RKO (cell line): ENCODE data around the gene MT1B.
"Not testable (repeated sequence)": the region's sequence is repeated elsewhere in the genome, so short reads cannot be mapped to it uniquely, and the experiment has no call there.

Experiments
- DNase-seq: peaks from one replicate; pipeline ENCODE4 v3.0.0-alpha.2; 2016; ENCODE audit warnings: low spot score

The MT1B gene

GRCh38 chr16:56637814-56638750 lies 13.6 kb upstream of the MT1B start, which contains the start of gene MT1A:
MT1A (plus strand) TSS chr16:56638666; CDS start chr16:56638739, 73 bp downstream.
- no peak for DNase-seq

DNA sequence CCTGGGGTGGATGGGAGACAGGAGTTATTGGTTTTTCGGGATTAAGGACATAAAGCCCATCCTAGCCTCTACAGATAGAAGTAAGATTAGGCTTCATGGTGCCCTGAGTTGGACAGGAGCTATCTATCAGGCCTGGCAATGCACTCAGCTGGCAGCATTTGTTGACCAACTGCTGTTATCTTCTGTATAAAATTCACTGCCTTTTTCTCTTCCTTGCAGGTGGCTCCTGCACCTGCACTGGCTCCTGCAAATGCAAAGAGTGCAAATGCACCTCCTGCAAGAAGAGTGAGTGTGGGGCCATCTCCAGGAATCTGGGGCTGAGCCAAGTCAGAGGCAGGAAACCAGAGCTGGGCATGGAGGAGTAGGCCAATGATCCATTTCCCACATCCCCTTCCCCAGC lies 12.6 kb upstream of the MT1B start:
- DNase-seq, result no peak

- DNase-seq, result no peak
Observed at GRCh38 chr16:56640076-56640475, 11.6 kb upstream of the MT1B start.

GRCh38 chr16:56641166-56641565 lies 10.5 kb upstream of the MT1B start:
- no peak for DNase-seq

DNA sequence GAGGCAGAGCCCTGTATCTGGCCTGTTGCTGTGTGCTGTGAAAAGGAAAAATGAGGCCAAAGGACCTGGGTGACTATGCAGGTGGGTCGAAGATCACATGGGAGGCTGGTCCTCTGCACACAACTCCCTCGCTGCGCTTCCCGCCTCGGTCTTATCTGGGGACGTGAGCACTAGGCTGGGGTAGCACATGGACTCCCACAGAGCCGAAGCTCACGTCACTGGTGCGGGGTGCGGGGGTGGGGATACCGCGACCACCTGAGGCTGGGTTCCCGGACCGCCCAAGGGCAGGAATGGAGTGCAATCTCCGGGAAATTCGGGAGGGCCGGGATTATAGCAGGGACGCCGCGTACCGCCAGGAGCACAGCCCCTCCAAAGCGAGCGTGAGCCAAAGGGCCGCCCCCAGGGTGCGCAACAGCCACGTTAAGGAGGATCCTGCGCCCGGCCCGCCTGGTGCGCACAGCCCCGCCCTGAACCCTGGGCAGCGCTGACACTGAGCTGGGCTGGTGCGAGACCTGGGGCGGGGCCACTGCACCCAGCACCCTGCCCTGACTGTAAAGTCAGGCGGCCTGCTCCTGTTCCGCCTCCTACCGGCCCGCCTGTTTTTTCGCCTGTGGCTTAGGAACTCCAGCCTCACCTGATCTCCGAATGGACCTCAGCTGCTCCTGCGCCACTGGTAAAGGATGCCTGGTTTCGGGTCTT lies 8.5 kb upstream of the MT1B start:
- peak; percentile 91 for DNase-seq

GRCh38 chr16:56643833-56644232 lies 7.9 kb upstream of the MT1B start:
- no peak for DNase-seq

DNA sequence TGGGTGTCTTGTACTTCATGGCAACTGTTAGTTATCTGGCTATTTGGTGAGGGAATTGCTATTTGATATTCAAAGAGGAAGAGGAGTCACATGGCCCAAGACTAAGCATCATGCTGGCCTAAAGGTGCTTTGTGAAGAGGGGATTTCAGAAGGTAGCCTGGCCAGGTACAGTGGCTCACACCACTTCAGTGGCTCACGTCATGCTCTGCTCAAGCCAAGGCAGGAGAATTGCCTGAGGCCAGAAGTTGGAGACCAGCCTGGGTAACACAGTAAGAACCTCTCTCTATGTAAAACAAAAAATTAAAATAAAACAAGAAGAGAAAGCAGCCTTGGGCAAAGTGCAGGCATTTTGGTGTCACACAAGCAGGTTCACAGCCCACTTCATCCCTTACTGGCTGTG lies 6.4 kb upstream of the MT1B start:
- DNase-seq, result no peak

DNA sequence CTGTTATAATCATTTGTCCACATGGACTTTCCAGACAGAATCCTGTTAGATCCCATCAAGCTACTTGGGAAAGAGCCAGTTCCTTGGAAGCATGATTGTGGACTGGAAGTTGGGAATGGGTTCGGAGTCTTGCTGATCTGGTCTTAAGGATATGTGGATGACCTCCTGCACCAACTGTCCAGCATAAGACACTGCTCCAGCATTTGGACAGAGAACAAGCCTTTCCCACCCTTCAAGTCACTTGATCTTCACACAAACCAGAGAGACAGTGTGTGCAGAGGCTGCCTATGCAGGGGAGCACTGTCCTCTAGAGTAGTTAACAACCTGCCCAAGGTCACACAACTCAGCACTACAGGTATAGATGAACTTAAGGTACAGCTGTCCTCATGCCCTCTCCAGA lies 5.8 kb upstream of the MT1B start:
- no peak for DNase-seq

DNA sequence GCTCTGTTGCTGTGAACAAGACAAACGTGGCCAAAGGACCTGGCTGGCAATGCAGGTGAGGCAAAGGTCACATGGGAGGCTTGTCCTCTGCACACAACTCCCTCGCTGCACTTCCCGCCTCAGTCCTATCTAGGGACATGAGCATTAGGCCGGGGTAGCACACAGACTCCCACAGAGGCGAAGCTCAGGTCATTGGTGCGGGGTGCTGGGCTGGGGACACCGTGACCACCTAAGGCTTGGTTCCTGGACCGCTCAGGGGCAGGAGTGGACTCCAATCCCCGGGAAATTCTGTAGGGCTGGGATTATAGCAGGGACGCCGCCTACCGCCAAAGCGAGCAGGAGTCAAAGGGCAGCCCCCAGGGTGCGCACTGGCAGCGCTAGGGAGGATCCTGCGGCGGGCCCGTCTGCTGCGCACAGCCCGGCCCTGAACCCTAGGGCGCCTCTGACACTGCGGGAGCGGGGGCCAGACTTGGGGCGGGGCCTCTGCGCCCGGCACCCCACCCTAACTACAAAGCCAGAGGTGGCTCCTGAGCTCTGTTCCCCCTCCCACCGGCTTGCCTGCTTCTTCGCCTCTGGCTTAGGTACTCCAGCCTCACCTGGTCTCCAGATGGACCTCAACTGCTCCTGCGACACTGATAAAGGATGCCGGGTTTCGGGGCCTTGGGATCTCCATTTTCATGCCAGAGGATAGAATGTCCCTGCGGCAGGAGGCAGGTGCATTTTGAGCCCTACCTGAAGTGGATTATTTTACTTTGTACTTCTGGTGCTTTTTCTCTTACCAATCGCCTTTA lies 3.9 kb upstream of the MT1B start:
- no peak for DNase-seq

DNA sequence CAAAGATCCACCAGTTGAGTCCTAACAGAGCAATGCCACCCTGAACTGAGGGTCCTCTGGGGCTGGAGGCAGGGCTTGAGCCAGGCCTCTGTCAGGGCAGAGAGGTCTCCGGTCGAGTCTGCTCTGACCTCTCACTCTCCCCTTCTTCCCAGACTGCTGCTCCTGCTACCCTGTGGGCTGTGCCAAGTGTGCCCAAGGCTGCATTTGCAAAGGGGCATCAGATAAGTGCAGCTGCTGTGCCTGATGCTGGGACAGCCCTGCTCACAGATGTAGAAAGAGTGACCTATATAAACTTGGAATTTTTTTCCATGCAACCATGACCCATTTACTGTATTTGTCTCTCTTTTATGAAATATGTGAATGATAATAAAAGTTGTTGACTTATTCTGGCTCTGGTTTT lies 2.4 kb upstream of the MT1B start:
- DNase-seq, result no peak

GRCh38 chr16:56649820-56650219 lies 1.9 kb upstream of the MT1B start:
- no peak for DNase-seq

GRCh38 chr16:56652600-56652999 lies 914 bp downstream of the MT1B start:
- no peak for DNase-seq

DNA sequence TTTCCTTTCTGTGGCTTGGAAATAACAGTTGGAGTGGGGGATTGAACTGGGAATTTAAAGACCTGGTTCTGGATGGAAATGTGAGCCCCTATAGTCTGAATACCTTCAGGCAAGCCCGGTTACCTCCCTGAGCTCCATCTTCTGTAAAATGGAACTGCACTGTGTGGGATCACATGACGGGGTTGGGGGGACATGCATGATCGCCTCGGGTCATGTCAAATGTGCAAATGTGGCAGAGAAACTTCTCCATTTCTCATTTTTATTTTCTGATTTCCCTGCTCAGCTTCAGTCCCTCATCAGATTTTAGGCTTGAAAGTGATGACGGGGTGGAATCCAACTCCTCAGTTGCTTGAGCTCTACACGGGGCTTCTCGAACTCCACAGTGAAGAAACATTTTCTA lies 1.5 kb downstream of the MT1B start:
- DNase-seq, result no peak

DNA sequence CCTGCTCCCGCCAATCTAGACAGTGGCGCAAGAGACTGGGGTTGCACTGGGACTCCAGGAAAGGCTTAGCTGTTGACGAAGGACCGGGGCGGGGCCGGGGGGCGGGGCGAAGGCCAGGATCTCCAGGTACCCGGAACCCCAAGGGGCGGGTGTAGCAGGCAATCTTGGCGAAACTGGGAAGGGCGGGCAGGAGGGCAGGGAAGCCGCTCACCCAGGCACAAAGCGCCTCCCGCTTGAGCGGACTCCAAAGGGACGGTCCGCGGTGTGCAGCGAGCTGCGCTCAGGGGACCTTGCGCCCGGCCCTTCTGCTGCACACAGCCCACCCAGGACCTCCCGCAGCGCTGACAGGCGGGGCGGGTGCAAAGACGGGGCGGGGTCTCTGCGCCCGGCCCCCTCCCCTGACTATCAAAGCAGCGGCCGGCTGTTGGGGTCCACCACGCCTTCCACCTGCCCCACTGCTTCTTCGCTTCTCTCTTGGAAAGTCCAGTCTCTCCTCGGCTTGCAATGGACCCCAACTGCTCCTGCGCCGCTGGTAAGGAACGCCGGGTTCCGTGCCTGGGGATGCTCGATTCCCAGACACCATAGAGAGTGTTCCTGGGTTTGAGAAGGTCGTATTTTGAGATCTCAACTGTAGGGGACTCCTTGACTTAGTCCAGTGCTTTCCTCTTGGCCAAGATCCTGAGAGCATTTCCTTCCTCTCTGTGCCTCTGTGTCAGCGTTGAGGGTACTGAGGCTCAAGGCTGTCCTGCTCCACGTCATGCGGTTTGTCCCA lies 6.1 kb downstream of the MT1B start, which contains the start of gene MT1F:
Gene MT1F, plus strand, starts transcription at position 405 of the 772 bp plus-strand sequence. Its CDS starts 100 bp downstream, at position 505.
- DNase-seq, result peak; percentile 62

DNA sequence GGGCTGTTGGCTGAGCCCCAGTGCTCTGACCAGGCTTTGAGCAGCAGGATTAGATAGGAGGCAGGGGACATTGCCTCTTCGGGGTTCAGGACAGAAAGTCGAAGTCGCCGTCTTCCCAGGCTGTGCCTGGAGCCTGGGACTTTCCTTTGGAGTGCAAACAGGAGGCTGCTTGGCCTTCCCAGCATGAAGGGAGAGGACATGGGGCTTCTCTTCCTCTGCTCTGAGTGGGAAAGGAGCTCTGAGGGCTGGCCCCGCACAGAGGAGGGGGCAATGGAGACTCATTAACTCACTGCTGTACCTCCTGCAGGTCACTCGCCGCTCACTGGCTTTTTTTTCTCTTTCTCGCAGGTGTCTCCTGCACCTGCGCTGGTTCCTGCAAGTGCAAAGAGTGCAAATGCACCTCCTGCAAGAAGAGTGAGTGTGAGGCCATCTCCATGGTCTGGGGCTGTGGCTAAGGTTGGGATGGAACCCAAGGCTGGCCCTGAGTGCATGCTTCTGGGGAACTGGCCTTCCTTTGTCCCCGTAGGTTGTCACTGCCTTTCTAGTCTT lies 6.7 kb downstream of the MT1B start:
- DNase-seq, result no peak

DNA sequence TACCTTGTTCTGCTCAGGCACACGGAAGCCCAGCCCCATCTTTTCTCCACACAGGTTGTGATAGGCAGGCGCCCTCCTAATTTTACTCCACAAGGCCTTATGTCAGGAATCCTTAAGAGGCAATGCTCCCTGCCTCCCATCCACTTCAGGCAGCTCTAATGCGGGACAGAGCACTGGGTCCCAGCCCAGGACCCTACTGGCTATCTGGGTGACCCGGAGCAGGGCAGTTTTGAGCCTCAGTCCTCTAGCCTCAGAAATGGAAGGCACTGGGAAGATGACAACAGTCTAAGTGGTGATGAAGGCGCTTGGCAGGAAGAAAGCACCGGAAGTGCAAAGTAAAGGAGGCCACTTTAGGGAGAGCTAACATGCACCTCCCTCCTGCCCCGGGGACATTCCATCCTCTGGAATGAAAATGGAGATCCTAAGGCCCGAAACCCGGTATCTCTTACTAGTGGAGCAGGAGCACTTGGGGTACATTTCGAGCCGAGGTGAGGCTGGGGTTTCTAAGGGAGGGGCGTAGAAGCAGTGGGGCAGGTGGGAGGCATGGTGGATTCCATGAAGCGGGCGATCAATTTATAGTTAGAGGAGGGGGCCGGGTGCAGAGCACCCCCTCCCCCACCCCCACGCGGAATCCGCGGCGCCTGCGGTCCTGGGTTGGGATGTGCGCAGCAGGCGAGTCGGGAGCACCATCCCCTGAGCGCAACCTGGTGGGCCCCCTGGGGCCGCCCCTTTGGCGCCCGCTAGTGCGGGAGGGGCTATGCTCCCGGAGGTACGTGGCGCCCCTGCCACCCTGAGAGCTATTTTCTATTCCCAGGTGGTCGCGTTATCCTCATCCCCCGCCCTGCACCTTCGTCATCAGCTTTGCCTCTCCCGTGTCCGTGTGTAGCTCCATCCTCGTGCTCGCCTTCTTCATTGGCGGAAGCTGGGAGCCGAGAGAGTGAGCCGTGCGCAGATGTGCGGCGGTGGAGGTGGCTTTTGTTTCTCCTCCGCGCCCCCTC lies 11.0 kb downstream of the MT1B start:
- DNase-seq, result no peak

- DNase-seq, result no peak
Observed at GRCh38 chr16:56664506-56664905, 12.8 kb downstream of the MT1B start.

- not testable (repeated sequence) for DNase-seq
Observed at GRCh38 chr16:56665286-56666261, 13.9 kb downstream of the MT1B start.
